Natural killer cell (primary cell): ENCODE measurements around the gene MR1. TPM values are rescaled to one million over a fixed set of nuclear protein-coding genes. Genes with fewer than 3 reads are reported as not detected.

ENCODE experiments used
- ATAC-seq, 3 donors: fragments of 150-1000 bp in 2 of 3; fragments of 200-7000 bp in 1 of 3; cut with Tn5 transposase; 1 replicate in 1 of 3; 2 replicates in 2 of 3; pipeline ENCODE4 v1.10.0; 2021; ENCODE audit warnings: mild to moderate bottlenecking in 2 of 3, moderate library complexity in 2 of 3
- DNase-seq, 2 donors: peaks; one replicate each; pipeline versions ENCODE4 v3.0.0 to v3.0.0-alpha.2; 2013 to 2021; ENCODE audit warnings: mixed read lengths in 1 of 2
- H3K27ac ChIP-seq: one replicate; pipeline ENCODE4 v1.5.1; 2013; ENCODE audit warnings: mild to moderate bottlenecking, low read length
- H3K27me3 ChIP-seq: one replicate; pipeline ENCODE4 v1.6.1; 2013; ENCODE audit warnings: low read length; ENCODE audit not compliant: control insufficient read depth, insufficient read depth
- H3K36me3 ChIP-seq: one replicate; pipeline ENCODE4 v1.6.1; 2013; ENCODE audit warnings: low read length; ENCODE audit not compliant: control insufficient read depth, insufficient read depth
- H3K4me1 ChIP-seq: one replicate; pipeline ENCODE4 v1.6.1; 2013; ENCODE audit warnings: low read length; ENCODE audit not compliant: control insufficient read depth, insufficient read depth
- H3K4me3 ChIP-seq: one replicate; pipeline ENCODE4 v1.5.1; 2013; ENCODE audit warnings: low read length
- H3K9me3 ChIP-seq: one replicate; pipeline ENCODE4 v1.6.1; 2013; ENCODE audit warnings: low read length; ENCODE audit not compliant: control insufficient read depth, insufficient read depth
- H3K27ac Mint-ChIP-seq, 2 donors: one replicate each; pipeline ENCODE4 v1.8.0; 2022; ENCODE audit warnings: mild to moderate bottlenecking in 2 of 2, mixed read lengths in 2 of 2, moderate library complexity in 1 of 2
- H3K27me3 Mint-ChIP-seq, 2 donors: one replicate each; pipeline ENCODE4 v1.8.0; 2022; ENCODE audit warnings: low read depth in 2 of 2, mixed read lengths in 2 of 2
- H3K36me3 Mint-ChIP-seq: one replicate; pipeline ENCODE4 v1.8.0; 2022; ENCODE audit warnings: mixed read lengths
- H3K4me1 Mint-ChIP-seq, 2 donors: one replicate each; pipeline ENCODE4 v1.8.0; 2022; ENCODE audit warnings: mixed read lengths in 2 of 2
- H3K4me3 Mint-ChIP-seq: one replicate; pipeline ENCODE4 v1.8.0; 2022; ENCODE audit warnings: mild to moderate bottlenecking, moderate library complexity, mixed read lengths
- H3K9me3 Mint-ChIP-seq, 2 donors: one replicate each; pipeline ENCODE4 v1.8.0; 2022; ENCODE audit warnings: mixed read lengths in 2 of 2
- WGBS: methylation state at CpG from one replicate; pipeline ENCODE4 v1.1.7; 2013; ENCODE audit warnings: missing lambda C conversion rate; ENCODE audit not compliant: insufficient coverage; 5-methylcytosine and 5-hydroxymethylcytosine counted together
- intact Hi-C: fragments of 100-400 bp; cut with micrococcal nuclease; formaldehyde crosslinking; loops from one replicate; pipeline ENCODE4 v1.14.2; 2022
- total RNA-seq, 4 donors: library from RNA; stranded (reverse); fragments of 120-200 nt in 1 of 4; gene quantifications; one replicate each; pipeline versions ENCODE4 v1.2.3 to v1.2.4, GENCODE V29; 2013 to 2022
- TF ChIP-seq, protein P1 (sequence below): fragments of 200-600 bp; IDR thresholded peaks from one replicate; pipeline ENCODE4 v1.8.0; 2022; ENCODE audit warnings: antibody characterized with exemption

The MR1 gene
- total RNA-seq, 3 donors from 2014 or later (not counting 1 experiment from before 2014, with no cell fraction given): 27.8 to 35.3 (median 34.6) TPM

DNA sequence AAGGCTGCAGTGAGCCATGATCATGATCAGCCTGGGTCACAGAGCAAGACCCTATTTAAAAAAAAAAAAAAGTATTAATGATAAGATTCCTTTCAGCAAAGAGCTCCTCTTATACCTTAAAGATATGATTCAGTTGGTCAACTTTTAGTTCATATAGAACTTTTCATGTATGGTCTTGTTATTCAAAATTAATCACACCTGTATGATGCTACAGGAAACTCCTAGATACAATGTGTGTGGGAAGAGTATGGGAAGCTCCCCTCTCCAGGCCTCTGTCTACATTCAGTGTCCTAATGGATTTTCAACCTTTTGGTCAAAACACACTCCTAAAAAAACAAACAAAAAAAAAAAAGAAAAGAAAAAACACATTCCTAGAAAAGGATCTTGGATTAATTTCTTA is 17.1 kb downstream of the MR1 start:
- TF ChIP-seq, protein P1, sequence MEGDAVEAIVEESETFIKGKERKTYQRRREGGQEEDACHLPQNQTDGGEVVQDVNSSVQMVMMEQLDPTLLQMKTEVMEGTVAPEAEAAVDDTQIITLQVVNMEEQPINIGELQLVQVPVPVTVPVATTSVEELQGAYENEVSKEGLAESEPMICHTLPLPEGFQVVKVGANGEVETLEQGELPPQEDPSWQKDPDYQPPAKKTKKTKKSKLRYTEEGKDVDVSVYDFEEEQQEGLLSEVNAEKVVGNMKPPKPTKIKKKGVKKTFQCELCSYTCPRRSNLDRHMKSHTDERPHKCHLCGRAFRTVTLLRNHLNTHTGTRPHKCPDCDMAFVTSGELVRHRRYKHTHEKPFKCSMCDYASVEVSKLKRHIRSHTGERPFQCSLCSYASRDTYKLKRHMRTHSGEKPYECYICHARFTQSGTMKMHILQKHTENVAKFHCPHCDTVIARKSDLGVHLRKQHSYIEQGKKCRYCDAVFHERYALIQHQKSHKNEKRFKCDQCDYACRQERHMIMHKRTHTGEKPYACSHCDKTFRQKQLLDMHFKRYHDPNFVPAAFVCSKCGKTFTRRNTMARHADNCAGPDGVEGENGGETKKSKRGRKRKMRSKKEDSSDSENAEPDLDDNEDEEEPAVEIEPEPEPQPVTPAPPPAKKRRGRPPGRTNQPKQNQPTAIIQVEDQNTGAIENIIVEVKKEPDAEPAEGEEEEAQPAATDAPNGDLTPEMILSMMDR: no peak
- Mint-ChIP-seq H3K4me3 (no peak overlapping the region), H3K27me3 (no peaks in the 10 kb centered on the region), H3K36me3 (peaks cover 10% of the 10 kb centered on the region), H3K4me1 (peaks cover 12 to 15% of the 10 kb centered on the region in 2 donors), H3K27ac (no peak overlapping the region), H3K9me3 (no peaks in the 10 kb centered on the region)
- Histone ChIP-seq H3K4me1 (peaks cover 4% of the 10 kb centered on the region), H3K27me3 (no peaks in the 10 kb centered on the region), H3K9me3 (no peaks in the 10 kb centered on the region), H3K4me3 (no peak overlapping the region), H3K27ac (no peak overlapping the region), H3K36me3 (peaks cover 34% of the 10 kb centered on the region)
- ATAC-seq (no peak), DNase-seq (no peak)
- intact Hi-C loops: no loop called here

DNA sequence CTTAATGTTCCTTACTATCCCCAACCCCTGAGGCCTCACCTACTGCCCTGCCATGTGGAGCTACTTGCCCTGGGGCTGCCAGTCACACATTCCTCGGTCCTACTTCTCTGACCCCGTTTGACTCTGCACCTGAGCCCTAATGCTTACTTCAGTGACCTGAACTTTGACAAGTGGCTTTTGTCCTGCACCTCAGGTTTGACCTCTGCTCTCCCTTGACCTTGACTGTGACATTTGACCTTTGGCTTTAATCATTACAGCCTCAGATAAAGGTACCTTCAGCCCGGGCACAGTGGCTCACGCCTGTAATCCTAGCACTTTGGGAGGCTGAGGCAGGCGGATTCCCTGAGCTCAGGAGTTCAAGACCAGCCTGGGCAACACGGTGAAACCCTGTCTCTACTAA is 22.8 kb downstream of the MR1 start:
- ATAC-seq (no peak), DNase-seq (no peak)
- Histone ChIP-seq H3K27ac (no peak overlapping the region), H3K27me3 (no peaks in the 10 kb centered on the region), H3K4me1 (no peaks in the 10 kb centered on the region), H3K4me3 (no peak overlapping the region), H3K36me3 (peaks cover 20% of the 10 kb centered on the region), H3K9me3 (peaks cover 4% of the 10 kb centered on the region)
- no peak overlapping the region for H3K27ac Mint-ChIP-seq
- H3K36me3 Mint-ChIP-seq: peaks cover 21% of the 10 kb centered on the region
- H3K27me3 Mint-ChIP-seq: no peaks in the 10 kb centered on the region
- no peaks in the 10 kb centered on the region for H3K9me3 Mint-ChIP-seq
- TF ChIP-seq, protein P1: no peak
- 95% methylated on average over 6 of the region's 6 CpGs for WGBS
- intact Hi-C loops: no loop called here
- H3K4me3 Mint-ChIP-seq: no peak overlapping the region
- H3K4me1 Mint-ChIP-seq: peaks cover 6% of the 10 kb centered on the region in 2 donors

DNA sequence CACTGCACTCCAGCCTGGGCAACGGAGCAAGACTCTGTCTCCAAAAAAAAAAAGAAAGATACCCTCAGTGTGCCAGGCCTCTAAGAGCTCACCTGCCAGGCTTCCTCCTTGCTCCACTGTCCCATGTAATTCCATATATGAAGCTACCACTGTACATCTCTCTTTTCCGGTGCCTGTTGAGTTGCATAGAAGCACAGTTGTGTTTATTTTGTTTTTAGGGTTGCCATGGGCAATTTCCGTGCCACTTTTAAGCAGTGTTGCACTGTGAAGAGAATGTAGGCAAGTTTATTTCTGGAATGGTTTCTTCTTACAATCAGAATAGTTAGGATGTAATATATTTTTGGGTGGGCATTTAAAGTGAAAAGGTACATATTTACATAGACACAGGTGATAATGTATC is 23.3 kb downstream of the MR1 start:
- Mint-ChIP-seq H3K27me3 (no peaks in the 10 kb centered on the region), H3K4me1 (peaks cover 11% of the 10 kb centered on the region in 2 donors), H3K36me3 (peaks cover 21% of the 10 kb centered on the region), H3K4me3 (no peak overlapping the region), H3K9me3 (no peaks in the 10 kb centered on the region), H3K27ac (no peak overlapping the region)
- TF ChIP-seq, protein P1: no peak
- peaks cover 4% of the 10 kb centered on the region for H3K9me3 ChIP-seq
- no peak overlapping the region for H3K27ac ChIP-seq
- no peak for ATAC-seq
- peaks cover 15% of the 10 kb centered on the region for H3K36me3 ChIP-seq
- DNase-seq: no peak
- 67% methylated on average over 3 of the region's 3 CpGs for WGBS
- no peaks in the 10 kb centered on the region for H3K27me3 ChIP-seq
- no peak overlapping the region for H3K4me3 ChIP-seq
- intact Hi-C loops: no loop called here
- peaks cover 2% of the 10 kb centered on the region for H3K4me1 ChIP-seq

DNA sequence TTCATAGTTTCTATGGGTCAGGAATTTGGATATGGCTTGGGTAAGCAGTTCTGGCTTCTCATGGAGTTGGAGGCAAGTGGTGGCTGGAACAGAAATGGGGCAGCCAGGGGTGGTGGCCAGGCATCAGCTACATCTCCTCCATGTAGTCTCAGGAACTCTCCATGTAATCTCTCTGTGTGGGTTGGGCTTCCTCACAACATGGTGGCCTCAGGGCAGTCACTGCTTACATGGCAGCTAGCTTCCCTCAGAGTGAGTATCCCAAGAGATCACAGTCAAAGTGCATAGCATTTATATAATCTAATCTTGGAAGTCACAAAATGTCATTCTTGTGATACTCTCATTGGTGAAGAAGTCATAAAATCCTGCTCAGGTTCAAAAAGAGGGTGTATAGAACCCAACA is 25.7 kb downstream of the MR1 start:
- Mint-ChIP-seq H3K4me1 (peaks cover 24 to 25% of the 10 kb centered on the region in 2 donors), H3K36me3 (peaks cover 21% of the 10 kb centered on the region), H3K27ac (no peak overlapping the region), H3K4me3 (no peak overlapping the region), H3K9me3 (no peaks in the 10 kb centered on the region), H3K27me3 (no peaks in the 10 kb centered on the region)
- no peak for ATAC-seq
- H3K27ac ChIP-seq: no peak overlapping the region
- H3K36me3 ChIP-seq: peaks cover 8% of the 10 kb centered on the region
- no peak for DNase-seq
- H3K9me3 ChIP-seq: peaks cover 4% of the 10 kb centered on the region
- intact Hi-C loops: no loop called here
- peaks cover 17% of the 10 kb centered on the region for H3K4me1 ChIP-seq
- H3K4me3 ChIP-seq: no peak overlapping the region
- no peaks in the 10 kb centered on the region for H3K27me3 ChIP-seq
- TF ChIP-seq, protein P1: no peak
